GM12892 (cell line): ENCODE measurements around the gene COL4A1.

Experiments used
- POLR2A ChIP-seq: IDR thresholded peaks from 2 replicates; pipeline ENCODE4 v1.6.1; 2011; ENCODE audit warnings: low read depth, low read length, control low read depth
- POLR2AphosphoS5 ChIP-seq: IDR thresholded peaks from 2 replicates; pipeline ENCODE4 v1.6.1; 2011; ENCODE audit warnings: low read depth, low read length, control low read depth
- TAF1 ChIP-seq: IDR thresholded peaks from 2 replicates; pipeline ENCODE4 v1.6.1; 2011; ENCODE audit warnings: low read depth, mild to moderate bottlenecking, control low read depth, low read length, borderline replicate concordance

DNA sequence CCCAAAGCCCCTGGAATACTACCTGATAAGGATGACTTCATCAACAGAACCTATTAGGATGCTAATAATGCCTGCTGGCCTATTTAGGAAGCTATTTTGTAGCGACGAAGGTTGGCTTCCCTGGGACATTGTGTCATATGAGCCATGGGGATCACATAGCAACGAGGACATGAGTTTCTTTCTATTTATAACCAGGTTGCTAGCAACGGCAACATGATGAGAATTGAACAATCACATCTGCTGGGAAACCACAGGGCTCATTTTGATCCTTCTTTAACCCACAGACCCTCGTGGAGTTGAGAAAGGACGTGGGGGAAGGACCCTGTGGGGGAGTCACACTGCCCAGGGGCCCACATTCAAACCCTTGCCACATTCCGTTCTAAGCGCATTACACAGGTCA, 172.2 kb downstream of the COL4A1 start:
- TF ChIP-seq POLR2A (no peak), POLR2AphosphoS5 (no peak), TAF1 (no peak)
